WTC11 (cell line): Measurements from ENCODE around the gene PRKG2.
"Not testable (repeated sequence)": the region's sequence is repeated elsewhere in the genome, so short reads cannot be mapped to it uniquely, and the experiment has no call there.

Experiments
- CREM ChIP-seq: sonication (generic); formaldehyde crosslinking; IDR thresholded peaks from 2 replicates; pipeline ENCODE4 v1.8.1; 2022; ENCODE audit warnings: mild to moderate bottlenecking, missing genetic modification reagents, moderate library complexity
- ESRRA ChIP-seq: sonication (generic); formaldehyde crosslinking; IDR thresholded peaks from 2 replicates; pipeline ENCODE4 v1.8.1; 2022; ENCODE audit warnings: mild to moderate bottlenecking, missing genetic modification reagents, borderline replicate concordance
- JUN ChIP-seq: sonication (generic); formaldehyde crosslinking; IDR thresholded peaks from 2 replicates; pipeline ENCODE4 v1.8.0; 2023; ENCODE audit warnings: mild to moderate bottlenecking, missing genetic modification reagents
- NFYB ChIP-seq: sonication (generic); formaldehyde crosslinking; conservative IDR thresholded peaks from 2 replicates; pipeline ENCODE4 v1.8.0; 2022; ENCODE audit warnings: low read depth, missing genetic modification reagents
- SP1 ChIP-seq: sonication (generic); formaldehyde crosslinking; conservative IDR thresholded peaks from 2 replicates; pipeline ENCODE4 v1.8.1; 2022; ENCODE audit warnings: missing genetic modification reagents
- USF2 ChIP-seq: sonication (generic); formaldehyde crosslinking; IDR thresholded peaks from 2 replicates; pipeline ENCODE4 v1.8.1; 2023; ENCODE audit warnings: mild to moderate bottlenecking, missing genetic modification reagents, moderate library complexity
- TF ChIP-seq, protein P1 (sequence below): fragments of 200-600 bp; IDR thresholded peaks from 2 replicates; pipeline ENCODE4 v1.8.0; 2022; ENCODE audit warnings: antibody characterized with exemption
- TF ChIP-seq, protein P2 (sequence below): sonication (generic); formaldehyde crosslinking; IDR thresholded peaks from 2 replicates; pipeline ENCODE4 v1.8.0; 2022; ENCODE audit warnings: mild to moderate bottlenecking, missing genetic modification reagents
- TF ChIP-seq, protein P3 (sequence below): sonication (generic); formaldehyde crosslinking; conservative IDR thresholded peaks from 2 replicates; pipeline ENCODE4 v1.8.1; 2023; ENCODE audit warnings: mild to moderate bottlenecking, low read depth, missing genetic modification reagents, moderate library complexity

DNA sequence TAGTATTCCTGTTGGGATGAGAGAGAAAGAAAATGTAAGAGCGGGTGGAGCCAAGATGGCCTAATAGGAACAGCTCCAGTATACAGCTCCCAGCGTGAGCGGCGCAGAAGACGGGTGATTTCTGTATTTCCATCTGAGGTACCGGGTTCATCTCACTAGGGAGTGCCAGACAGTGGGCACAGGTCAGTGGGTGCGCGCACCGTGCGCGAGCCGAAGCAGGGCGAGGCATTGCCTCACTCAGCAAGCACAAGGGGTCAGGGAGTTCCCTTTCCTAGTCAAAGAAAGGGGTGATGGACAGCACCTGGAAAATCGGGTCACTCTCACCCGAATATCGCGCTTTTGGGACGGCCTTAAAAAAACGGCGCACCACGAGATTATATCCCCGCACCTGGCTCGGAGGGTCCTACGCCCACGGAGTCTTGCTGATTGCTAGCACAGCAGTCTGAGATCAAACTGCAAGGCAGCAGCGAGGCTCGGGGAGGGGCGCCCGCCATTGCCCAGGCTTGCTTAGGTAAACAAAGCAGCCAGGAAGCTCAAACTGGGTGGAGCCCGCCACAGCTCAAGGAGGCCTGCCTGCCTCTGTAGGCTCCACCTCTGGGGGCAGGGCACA lies 61.2 kb downstream of the PRKG2 start:
- TF ChIP-seq NFYB; JUN (CRISPR knock-in tag); ESRRA (CRISPR knock-in tag); CREM (CRISPR knock-in tag); SP1 (CRISPR knock-in tag); USF2 (CRISPR knock-in tag): not testable (repeated sequence)
- TF ChIP-seq, protein P1, sequence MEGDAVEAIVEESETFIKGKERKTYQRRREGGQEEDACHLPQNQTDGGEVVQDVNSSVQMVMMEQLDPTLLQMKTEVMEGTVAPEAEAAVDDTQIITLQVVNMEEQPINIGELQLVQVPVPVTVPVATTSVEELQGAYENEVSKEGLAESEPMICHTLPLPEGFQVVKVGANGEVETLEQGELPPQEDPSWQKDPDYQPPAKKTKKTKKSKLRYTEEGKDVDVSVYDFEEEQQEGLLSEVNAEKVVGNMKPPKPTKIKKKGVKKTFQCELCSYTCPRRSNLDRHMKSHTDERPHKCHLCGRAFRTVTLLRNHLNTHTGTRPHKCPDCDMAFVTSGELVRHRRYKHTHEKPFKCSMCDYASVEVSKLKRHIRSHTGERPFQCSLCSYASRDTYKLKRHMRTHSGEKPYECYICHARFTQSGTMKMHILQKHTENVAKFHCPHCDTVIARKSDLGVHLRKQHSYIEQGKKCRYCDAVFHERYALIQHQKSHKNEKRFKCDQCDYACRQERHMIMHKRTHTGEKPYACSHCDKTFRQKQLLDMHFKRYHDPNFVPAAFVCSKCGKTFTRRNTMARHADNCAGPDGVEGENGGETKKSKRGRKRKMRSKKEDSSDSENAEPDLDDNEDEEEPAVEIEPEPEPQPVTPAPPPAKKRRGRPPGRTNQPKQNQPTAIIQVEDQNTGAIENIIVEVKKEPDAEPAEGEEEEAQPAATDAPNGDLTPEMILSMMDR, result not testable (repeated sequence)
- TF ChIP-seq, protein P2, sequence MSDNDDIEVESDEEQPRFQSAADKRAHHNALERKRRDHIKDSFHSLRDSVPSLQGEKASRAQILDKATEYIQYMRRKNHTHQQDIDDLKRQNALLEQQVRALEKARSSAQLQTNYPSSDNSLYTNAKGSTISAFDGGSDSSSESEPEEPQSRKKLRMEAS (CRISPR knock-in tag), result not testable (repeated sequence)
- TF ChIP-seq, protein P3, sequence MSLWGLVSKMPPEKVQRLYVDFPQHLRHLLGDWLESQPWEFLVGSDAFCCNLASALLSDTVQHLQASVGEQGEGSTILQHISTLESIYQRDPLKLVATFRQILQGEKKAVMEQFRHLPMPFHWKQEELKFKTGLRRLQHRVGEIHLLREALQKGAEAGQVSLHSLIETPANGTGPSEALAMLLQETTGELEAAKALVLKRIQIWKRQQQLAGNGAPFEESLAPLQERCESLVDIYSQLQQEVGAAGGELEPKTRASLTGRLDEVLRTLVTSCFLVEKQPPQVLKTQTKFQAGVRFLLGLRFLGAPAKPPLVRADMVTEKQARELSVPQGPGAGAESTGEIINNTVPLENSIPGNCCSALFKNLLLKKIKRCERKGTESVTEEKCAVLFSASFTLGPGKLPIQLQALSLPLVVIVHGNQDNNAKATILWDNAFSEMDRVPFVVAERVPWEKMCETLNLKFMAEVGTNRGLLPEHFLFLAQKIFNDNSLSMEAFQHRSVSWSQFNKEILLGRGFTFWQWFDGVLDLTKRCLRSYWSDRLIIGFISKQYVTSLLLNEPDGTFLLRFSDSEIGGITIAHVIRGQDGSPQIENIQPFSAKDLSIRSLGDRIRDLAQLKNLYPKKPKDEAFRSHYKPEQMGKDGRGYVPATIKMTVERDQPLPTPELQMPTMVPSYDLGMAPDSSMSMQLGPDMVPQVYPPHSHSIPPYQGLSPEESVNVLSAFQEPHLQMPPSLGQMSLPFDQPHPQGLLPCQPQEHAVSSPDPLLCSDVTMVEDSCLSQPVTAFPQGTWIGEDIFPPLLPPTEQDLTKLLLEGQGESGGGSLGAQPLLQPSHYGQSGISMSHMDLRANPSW (CRISPR knock-in tag), result not testable (repeated sequence)
